PFSK-1 (cell line): ENCODE data around the gene CCR7.

Source experiments
- FOXP2 ChIP-seq: optimal IDR thresholded peaks from 2 replicates; pipeline ENCODE3; 2011; ENCODE audit warnings: borderline replicate concordance, control low read depth, inconsistent platforms; ENCODE audit not compliant: insufficient read depth; ENCODE audit errors: extremely low read length, extremely low read depth
- POLR2AphosphoS5 ChIP-seq: IDR thresholded peaks from 2 replicates; pipeline ENCODE4 v1.6.1; 2012; ENCODE audit warnings: low read depth, mild to moderate bottlenecking, control low read depth, low read length, moderate library complexity
- SIN3A ChIP-seq: IDR thresholded peaks from 2 replicates; pipeline ENCODE4 v1.6.1; 2012; ENCODE audit warnings: mild to moderate bottlenecking, low read length, moderate library complexity, borderline replicate concordance; ENCODE audit not compliant: insufficient read depth
- TAF1 ChIP-seq: IDR thresholded peaks from 2 replicates; pipeline ENCODE4 v1.6.1; 2012; ENCODE audit warnings: low read length, control low read depth, borderline replicate concordance; ENCODE audit not compliant: insufficient read depth
- TF ChIP-seq, protein P1 (sequence below), 2 experiments: IDR thresholded peaks; 2 replicates each; pipeline versions ENCODE4 v1.6.1 to v1.8.0; 2011 to 2012; ENCODE audit warnings: low read depth in 2 of 2, low read length in 2 of 2, control low read depth in 1 of 2, inconsistent platforms in 1 of 2, mild to moderate bottlenecking in 1 of 2, moderate library complexity in 1 of 2; ENCODE audit not compliant: insufficient read depth in 1 of 2

DNA sequence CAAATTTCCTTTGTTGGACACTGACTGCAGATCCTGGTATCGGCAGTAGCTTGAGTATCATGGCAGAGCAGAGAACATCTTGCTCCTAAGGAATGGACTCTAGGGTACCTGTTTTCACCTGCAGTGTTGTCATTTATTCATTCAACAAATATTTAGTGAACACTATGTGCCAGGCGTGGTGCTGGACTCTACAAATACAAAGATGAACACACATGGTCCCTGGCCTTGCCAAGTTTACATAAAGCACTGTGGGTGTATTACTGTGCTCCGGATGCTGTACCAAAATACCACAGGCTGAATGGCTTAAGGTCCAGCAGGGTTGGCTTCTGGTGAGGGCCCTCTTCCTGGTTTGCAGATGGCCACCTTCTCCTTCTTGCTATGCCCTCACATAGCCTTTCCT lies 14.2 kb upstream of the CCR7 start:
- no peak for TF ChIP-seq POLR2AphosphoS5
- no peak for TF ChIP-seq SIN3A
- TF ChIP-seq, protein P1, sequence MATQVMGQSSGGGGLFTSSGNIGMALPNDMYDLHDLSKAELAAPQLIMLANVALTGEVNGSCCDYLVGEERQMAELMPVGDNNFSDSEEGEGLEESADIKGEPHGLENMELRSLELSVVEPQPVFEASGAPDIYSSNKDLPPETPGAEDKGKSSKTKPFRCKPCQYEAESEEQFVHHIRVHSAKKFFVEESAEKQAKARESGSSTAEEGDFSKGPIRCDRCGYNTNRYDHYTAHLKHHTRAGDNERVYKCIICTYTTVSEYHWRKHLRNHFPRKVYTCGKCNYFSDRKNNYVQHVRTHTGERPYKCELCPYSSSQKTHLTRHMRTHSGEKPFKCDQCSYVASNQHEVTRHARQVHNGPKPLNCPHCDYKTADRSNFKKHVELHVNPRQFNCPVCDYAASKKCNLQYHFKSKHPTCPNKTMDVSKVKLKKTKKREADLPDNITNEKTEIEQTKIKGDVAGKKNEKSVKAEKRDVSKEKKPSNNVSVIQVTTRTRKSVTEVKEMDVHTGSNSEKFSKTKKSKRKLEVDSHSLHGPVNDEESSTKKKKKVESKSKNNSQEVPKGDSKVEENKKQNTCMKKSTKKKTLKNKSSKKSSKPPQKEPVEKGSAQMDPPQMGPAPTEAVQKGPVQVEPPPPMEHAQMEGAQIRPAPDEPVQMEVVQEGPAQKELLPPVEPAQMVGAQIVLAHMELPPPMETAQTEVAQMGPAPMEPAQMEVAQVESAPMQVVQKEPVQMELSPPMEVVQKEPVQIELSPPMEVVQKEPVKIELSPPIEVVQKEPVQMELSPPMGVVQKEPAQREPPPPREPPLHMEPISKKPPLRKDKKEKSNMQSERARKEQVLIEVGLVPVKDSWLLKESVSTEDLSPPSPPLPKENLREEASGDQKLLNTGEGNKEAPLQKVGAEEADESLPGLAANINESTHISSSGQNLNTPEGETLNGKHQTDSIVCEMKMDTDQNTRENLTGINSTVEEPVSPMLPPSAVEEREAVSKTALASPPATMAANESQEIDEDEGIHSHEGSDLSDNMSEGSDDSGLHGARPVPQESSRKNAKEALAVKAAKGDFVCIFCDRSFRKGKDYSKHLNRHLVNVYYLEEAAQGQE (IDR thresholded peaks at IDR 0.05; ENCODE audit: insufficient read depth in 1 of 2, low read depth in 2 of 2, low read length in 2 of 2), result no peak
- TF ChIP-seq TAF1, result no peak
- TF ChIP-seq FOXP2, result no peak
